IPS-15b (cell line): Measurements from ENCODE around the gene MOB3B.
A peak's percentile ranks its signal among the peaks of the same experiment; 100 is the strongest.
"Not testable (repeated sequence)": the region's sequence is repeated elsewhere in the genome, so short reads cannot be mapped to it uniquely, and the experiment has no call there.

Source experiments
- H3K27me3 ChIP-seq: one replicate; pipeline ENCODE4 v1.6.1; 2013; ENCODE audit warnings: low read length; ENCODE audit not compliant: control insufficient read depth, insufficient read depth
- H3K36me3 ChIP-seq: one replicate; pipeline ENCODE4 v1.6.1; 2013; ENCODE audit warnings: low read length; ENCODE audit not compliant: control insufficient read depth, insufficient read depth
- H3K4me1 ChIP-seq: one replicate; pipeline ENCODE4 v1.6.1; 2013; ENCODE audit warnings: mild to moderate bottlenecking, low read length; ENCODE audit not compliant: control insufficient read depth, insufficient read depth
- H3K4me3 ChIP-seq: one replicate; pipeline ENCODE4 v1.5.1; 2013; ENCODE audit warnings: low read depth, low read length
- H3K9ac ChIP-seq: one replicate; pipeline ENCODE4 v1.6.1; 2013; ENCODE audit warnings: low read depth, mild to moderate bottlenecking, low read length
- H3K9me3 ChIP-seq: one replicate; pipeline ENCODE4 v1.6.1; 2013; ENCODE audit warnings: mild to moderate bottlenecking, low read length; ENCODE audit not compliant: control insufficient read depth, insufficient read depth

Gene MOB3B

DNA sequence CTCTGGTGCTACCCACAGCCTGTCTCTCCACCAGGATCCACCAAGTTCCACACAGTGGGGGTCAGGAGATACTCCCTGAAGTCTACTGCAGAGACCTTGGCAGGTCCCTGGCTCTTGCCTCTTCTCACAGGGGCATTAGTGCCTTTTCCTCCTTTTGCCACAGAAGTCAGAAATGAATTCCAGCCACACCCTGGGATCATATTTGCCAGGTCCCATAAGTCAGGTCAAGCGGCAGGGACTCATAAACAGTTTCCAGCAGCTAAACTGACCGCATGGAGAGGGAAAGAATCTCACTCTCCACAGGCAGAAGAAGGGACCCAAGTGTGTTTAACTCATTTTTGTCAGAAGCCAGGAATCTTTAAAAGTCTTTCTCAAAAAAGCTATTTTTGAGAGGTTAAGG, 18.8 kb downstream of the MOB3B start:
- H3K4me1 ChIP-seq, result no peaks in the 10 kb centered on the region

DNA sequence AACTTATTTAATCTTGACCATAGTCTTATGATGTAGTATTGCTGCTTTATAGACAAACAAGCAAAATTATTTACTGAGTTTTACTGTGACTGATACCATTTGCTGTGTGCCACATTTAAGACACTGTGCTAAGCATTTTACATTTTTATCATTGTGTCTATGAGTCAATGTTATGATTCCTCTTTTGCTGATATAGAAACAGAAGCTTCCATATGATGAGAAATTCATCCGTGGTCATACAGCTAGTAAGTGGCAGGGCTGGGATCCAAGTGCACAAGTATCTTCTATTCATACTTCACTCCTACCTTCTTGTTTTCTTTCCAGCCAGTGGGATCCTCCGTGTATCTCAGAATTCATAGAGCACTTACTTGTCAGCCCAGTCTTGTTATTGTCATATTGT, 22.6 kb downstream of the MOB3B start:
- H3K9ac ChIP-seq, result no peak overlapping the region
- H3K4me3 ChIP-seq, result no peak overlapping the region
- no peaks in the 10 kb centered on the region for H3K36me3 ChIP-seq
- H3K27me3 ChIP-seq, result no peaks in the 10 kb centered on the region
- H3K9me3 ChIP-seq, result no peaks in the 10 kb centered on the region
- no peaks in the 10 kb centered on the region for H3K4me1 ChIP-seq

More for the DNA sequence above, 18.8 kb downstream of the MOB3B start:
- Histone ChIP-seq H3K9me3 (no peaks in the 10 kb centered on the region), H3K36me3 (no peaks in the 10 kb centered on the region), H3K9ac (no peak overlapping the region), H3K4me3 (no peak overlapping the region), H3K27me3 (no peaks in the 10 kb centered on the region)

DNA sequence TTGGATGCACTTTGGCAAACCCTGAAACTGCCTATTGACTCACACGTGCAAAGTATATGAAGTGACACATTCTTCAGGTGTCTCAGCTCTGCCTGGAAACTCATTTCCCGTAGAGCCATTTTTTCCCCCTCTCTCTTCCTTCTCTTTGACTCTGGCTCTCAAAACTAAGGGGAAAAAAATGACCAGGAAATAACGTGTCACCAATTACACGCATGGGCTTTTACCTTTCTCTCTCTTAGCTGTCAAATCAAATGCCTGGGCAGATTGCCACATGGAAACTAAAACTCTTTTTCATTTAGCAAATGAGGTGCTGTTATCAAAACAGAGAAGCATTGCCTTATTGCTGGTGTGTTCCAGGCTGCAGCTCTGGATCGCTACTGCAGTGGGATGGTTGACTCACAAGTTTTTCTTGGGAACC, 23.9 kb downstream of the MOB3B start:
- no peak overlapping the region for H3K4me3 ChIP-seq
- H3K36me3 ChIP-seq, result no peaks in the 10 kb centered on the region
- H3K4me1 ChIP-seq, result no peaks in the 10 kb centered on the region
- no peak overlapping the region for H3K9ac ChIP-seq
- no peaks in the 10 kb centered on the region for H3K27me3 ChIP-seq
- no peaks in the 10 kb centered on the region for H3K9me3 ChIP-seq

DNA sequence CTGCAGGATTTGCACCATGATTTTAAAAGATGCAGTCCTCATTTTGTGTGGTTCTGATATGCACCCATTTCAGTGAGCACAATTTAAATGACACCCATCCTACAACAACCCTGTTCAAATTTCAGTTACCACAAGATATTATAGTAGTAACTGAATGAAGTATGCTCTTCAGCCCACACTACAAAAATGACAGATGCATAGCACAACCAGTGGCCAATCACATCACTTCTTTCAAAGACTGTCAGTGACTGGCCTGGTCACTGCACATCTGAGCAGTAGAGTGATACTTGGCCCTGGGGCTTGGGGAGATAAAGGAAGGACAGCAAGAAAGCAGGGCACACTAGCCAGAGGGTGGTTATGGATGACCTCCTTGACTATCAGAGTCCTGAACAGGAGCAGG, 25.4 kb downstream of the MOB3B start:
- H3K36me3 ChIP-seq, result no peaks in the 10 kb centered on the region
- H3K9me3 ChIP-seq, result no peaks in the 10 kb centered on the region
- H3K9ac ChIP-seq, result no peak overlapping the region
- no peak overlapping the region for H3K4me3 ChIP-seq
- no peaks in the 10 kb centered on the region for H3K27me3 ChIP-seq
- H3K4me1 ChIP-seq, result no peaks in the 10 kb centered on the region

DNA sequence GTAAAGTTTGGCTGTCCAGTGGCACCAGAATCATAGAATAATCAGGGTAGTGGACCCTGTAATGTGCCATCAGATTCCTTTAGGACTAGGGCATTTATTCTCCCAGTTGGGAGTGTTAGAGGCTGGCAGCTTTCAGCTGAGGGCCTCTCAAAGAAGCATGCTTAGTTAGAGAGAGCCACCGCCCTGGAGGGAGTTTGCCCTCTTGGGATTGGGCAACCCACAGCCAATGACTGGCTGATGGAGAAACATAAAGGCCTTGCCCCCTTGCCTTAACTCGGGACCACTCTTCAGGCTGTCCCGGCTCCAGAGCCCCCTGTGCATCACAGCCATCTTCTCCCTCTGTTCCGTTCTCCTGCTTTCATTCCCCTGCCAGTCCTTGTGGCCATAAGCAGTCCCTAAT, 26.0 kb downstream of the MOB3B start:
- no peaks in the 10 kb centered on the region for H3K27me3 ChIP-seq
- no peak overlapping the region for H3K4me3 ChIP-seq
- no peaks in the 10 kb centered on the region for H3K9me3 ChIP-seq
- H3K9ac ChIP-seq, result no peak overlapping the region
- H3K4me1 ChIP-seq, result peaks cover 3% of the 10 kb centered on the region
- H3K36me3 ChIP-seq, result no peaks in the 10 kb centered on the region

DNA sequence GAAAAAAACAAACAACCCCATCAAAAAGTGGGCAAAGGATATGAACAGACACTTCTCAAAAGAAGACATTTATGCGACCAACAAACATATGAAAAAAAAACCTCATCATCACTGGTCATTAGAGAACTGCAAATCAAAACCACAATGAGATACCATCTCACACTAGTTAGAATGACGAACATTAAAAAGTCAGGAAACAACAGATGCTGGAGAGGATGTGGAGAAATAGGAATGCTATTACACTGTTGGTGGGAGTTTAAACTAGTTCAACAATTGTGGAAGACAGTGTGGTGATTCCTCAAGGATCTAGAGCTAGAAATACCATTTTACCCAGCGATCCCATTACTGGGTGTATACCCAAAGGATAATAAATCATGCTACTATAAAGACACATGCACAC, 28.7 kb downstream of the MOB3B start:
- H3K9me3 ChIP-seq, H3K36me3 ChIP-seq: not testable (repeated sequence)
- H3K4me1 ChIP-seq, result peaks cover 21% of the 10 kb centered on the region

DNA sequence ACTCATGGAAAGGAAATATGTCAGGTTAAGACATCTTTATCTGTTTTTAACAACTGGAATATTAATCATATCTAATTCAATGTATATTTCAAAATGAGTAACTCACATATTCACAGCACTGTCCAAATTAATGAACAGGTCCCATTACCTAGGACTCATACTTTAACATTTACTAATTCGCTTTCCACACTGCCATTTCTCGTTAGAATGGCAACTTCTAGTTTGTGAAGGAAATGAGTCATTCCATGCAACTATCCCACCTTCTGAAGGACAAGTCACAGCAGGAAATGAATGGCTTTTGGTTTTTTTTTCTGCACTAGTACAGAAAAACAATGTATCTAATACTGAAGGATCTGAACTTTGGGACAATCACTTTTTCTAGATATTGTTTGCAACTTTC, 30.2 kb downstream of the MOB3B start:
- Histone ChIP-seq H3K4me3 (no peak overlapping the region), H3K9ac (no peak overlapping the region), H3K4me1 (peaks cover 28% of the 10 kb centered on the region), H3K9me3 (no peaks in the 10 kb centered on the region), H3K36me3 (no peaks in the 10 kb centered on the region), H3K27me3 (no peaks in the 10 kb centered on the region)

More for the DNA sequence above, 28.7 kb downstream of the MOB3B start:
- H3K4me3 ChIP-seq, H3K9ac ChIP-seq, H3K27me3 ChIP-seq: not testable (repeated sequence)

DNA sequence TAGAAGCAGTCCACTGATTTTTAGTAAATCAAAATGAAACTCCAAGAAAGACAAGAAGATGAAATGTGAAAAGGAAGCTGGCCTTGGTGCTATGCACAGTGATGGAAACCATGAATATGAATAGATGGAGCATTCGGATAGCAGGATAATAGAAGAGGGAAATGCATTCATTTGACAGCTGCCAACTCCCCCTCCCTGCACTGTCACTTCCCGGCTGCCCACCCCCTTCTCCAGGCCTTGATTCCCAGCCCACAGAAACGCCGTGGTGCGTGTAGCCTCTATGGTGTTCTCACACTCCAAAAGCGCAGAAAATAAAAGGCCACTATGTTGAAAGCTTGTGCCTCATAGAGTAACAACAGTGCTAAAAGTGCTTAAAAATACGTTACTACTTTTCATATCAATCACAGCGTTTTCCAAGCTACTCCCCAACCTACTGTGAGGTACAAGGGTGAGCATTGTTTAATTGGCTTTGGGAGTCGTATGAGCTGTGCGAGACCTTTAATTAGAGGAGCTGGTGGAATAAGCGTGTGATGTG, 31.7 kb downstream of the MOB3B start:
- Histone ChIP-seq H3K9me3 (no peaks in the 10 kb centered on the region), H3K4me1 (peaks cover 28% of the 10 kb centered on the region), H3K9ac (no peak overlapping the region), H3K27me3 (no peaks in the 10 kb centered on the region), H3K36me3 (no peaks in the 10 kb centered on the region), H3K4me3 (peak overlapping the region; percentile 12)

DNA sequence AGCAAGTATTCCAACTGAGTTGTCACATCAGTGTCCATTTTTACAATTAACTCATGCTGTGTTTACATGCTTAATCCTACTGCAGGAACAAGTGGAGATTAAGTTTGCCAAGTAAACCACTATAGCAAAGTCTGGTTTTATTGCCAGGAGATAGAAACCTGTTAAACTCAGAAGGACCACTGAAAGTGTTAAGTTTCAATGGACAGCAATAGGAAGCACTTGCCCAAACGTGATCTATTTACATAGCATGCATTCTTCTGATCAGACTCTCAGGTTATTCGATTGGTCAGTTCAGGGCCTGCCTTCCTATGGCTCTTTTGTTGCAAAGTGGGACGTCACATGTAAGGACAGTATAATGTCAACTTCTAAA, 33.5 kb downstream of the MOB3B start:
- Histone ChIP-seq H3K9me3 (no peaks in the 10 kb centered on the region), H3K27me3 (no peaks in the 10 kb centered on the region), H3K4me3 (no peak overlapping the region), H3K4me1 (peaks cover 28% of the 10 kb centered on the region), H3K9ac (no peak overlapping the region), H3K36me3 (no peaks in the 10 kb centered on the region)

DNA sequence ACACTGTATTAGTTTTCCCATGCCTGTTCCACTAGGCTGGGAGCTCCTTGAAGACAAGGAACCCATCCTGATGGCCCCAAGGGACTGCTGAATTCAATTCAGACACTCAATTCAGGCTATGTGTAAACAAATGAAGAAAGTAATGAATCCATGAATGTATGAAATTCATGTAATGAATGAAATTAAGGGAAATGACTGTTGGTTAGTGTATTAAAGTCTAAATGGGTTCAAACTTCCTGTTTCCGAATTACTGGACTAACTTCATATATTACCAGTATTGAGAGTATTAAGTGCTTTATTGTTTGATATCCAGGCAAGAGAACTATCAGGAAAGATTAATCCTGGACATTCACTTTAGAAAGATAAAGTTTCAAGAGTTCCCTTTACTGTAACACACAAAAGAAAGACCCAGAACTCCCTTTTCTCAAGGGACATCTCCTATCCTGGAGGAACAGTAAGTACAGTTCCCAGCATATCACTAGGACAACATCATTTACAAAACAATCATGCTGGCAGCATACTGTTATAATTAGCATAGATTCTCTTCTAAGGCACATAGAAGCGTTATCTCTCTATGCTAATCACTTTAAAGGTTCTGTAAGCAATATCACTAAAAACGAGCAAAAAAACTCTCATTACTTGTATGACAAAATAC, 34.0 kb downstream of the MOB3B start:
- Histone ChIP-seq H3K9me3 (no peaks in the 10 kb centered on the region), H3K36me3 (no peaks in the 10 kb centered on the region), H3K4me3 (no peak overlapping the region), H3K27me3 (no peaks in the 10 kb centered on the region), H3K9ac (no peak overlapping the region), H3K4me1 (peaks cover 28% of the 10 kb centered on the region)

DNA sequence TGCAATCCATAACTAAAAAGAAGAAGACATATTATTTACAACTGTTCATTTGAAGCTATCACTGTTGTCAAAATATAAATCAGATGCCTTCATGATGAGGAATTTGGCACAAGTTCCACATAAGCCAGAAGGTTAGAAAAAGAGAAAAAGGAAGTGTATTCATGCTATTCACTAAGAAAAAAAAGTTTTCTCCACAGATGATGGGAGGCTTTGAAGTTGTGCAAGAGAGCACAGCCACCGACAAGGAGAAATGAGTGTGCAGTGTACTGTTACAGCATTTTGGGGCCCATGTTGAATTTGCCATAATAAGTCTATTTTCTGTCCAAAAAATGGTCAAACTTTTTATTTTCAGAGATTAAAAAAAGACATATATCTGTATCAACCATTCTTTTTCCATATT, 38.5 kb downstream of the MOB3B start:
- Histone ChIP-seq H3K27me3 (no peaks in the 10 kb centered on the region), H3K4me1 (peaks cover 14% of the 10 kb centered on the region), H3K4me3 (no peak overlapping the region), H3K9me3 (no peaks in the 10 kb centered on the region), H3K36me3 (no peaks in the 10 kb centered on the region), H3K9ac (no peak overlapping the region)

DNA sequence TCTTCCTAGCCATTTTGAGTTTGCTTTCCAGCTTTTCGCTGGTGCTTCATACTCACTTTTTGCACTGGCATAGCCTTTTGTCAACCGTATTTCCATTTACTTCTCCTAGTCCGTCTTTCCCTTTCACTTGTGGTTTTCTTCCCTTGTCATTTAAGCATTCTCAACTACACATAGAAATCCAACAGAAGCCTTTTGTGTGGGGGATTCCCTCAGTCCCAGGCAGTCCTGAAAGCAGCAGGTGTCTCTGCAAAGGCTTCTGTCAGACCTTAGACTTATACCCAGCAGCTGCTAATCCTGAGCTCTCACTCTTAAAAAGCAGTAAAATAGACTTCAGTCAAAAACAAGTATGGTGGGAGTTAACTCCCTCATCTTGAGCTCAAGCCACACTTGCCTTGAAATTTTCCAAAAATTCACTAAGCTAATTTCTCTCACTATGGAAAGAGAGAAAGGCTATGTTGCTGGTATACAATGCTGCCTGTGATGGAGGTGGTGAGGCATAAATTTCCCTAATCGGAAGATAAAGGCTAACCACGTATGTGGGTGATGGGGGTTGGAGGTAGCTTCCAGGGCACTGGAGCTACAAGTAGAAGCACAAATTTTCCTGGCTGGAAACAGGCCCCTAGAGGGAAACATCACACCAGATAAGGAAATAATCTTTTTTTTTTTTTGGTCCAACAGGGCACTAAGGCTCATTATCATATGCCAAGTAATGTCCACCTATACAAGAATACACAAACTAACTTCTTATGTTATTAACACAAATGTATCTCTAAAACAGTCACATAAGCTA, 40.3 kb downstream of the MOB3B start:
- Histone ChIP-seq H3K4me1 (peaks cover 5% of the 10 kb centered on the region), H3K9ac (no peak overlapping the region), H3K9me3 (no peaks in the 10 kb centered on the region), H3K36me3 (no peaks in the 10 kb centered on the region), H3K27me3 (no peaks in the 10 kb centered on the region), H3K4me3 (no peak overlapping the region)
